Measurements from ENCODE around the gene RAD52. TPM values are rescaled to one million over a fixed set of nuclear protein-coding genes. Genes with fewer than 3 reads are reported as not detected.

RAD52 gene
- total RNA-seq, 1 experiment from 2014 or later: 15.3 TPM

DNA sequence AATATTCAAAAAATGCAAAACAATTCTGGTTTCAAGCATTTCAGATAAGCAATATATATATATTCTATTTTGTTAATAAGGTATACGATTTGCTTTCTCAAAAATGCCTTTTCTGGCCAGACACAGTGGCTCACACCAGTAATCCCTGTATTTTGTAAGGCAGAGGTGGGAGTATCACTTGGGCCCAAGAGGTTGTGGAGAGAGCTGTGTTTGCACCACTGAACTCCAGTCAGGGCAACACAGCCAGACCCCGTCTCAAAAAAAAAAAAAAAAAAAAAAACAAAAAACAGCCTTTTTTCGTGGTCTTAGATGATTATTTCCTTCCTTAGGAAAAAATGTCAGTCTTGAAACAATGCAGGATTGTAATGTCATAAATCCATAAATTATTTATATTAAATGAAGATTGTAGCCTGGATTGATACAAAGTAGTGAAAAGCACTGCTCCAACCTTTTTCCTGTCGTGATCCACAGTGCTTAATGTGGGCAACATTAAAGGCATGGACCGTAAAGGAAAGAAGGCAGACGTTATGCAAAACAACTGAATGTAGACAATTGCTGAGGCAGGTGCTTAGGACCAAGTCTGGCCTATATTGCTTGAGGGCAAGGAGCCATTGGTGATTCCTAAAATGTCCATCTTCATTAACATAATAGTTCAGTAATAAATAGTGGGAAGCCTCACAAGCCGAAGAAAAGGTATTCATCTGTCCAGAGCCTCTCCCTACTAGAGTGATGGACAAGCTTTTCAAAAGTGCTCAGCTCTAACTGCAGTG is 36.8 kb downstream of the RAD52 start:
- H3K4me3 Mint-ChIP-seq: no peak overlapping the region
- Histone ChIP-seq H3K4me1 (ENCODE audit: insufficient read depth, low read length) (no peaks in the 10 kb centered on the region; the same call in 1 of the 2 replicates), H4K5ac (ENCODE audit: insufficient read length, low read depth, low read length) (no peak overlapping the region), H3K79me2 (ENCODE audit: insufficient read depth, low read length) (no peaks in the 10 kb centered on the region), H3K18ac (ENCODE audit: insufficient read length, low read depth, low read length) (no peak overlapping the region), H3K56ac (ENCODE audit: insufficient read length, low read depth, low read length) (no peak overlapping the region), H3T11ph (ENCODE audit: low read length) (no peak overlapping the region), H2AK5ac (ENCODE audit: insufficient read length, low read length) (no peak overlapping the region), H2AFZ (ENCODE audit: low read length) (no peak overlapping the region), H3K27ac (ENCODE audit: insufficient read length, low read depth, low read length) (no peak overlapping the region), H3K23ac (ENCODE audit: insufficient read length, low read depth, low read length) (no peak overlapping the region), H3K9ac (ENCODE audit: extremely low read depth, insufficient read length, low read length) (no peak overlapping the region), H2BK120ac (ENCODE audit: low read depth, low read length, poor library complexity, severe bottlenecking) (no peak overlapping the region), H2BK5ac (ENCODE audit: insufficient read length, low read length) (no peak overlapping the region), H4K91ac (ENCODE audit: insufficient read length, low read depth, low read length) (no peak overlapping the region), H4K8ac (replicated peaks; ENCODE audit: insufficient read length, low read depth, low read length) (no peak overlapping the region), H3K9me3 (ENCODE audit: control insufficient read depth, low read depth, low read length) (no peaks in the 10 kb centered on the region), H2BK12ac (ENCODE audit: insufficient read length, low read depth, low read length) (no peak overlapping the region), H3K4ac (ENCODE audit: low read depth, low read length) (no peak overlapping the region), H2BK20ac (ENCODE audit: low read depth, low read length, poor library complexity, severe bottlenecking) (no peak overlapping the region), H3K23me2 (ENCODE audit: insufficient read length, low read depth, low read length, poor library complexity, severe bottlenecking) (no peaks in the 10 kb centered on the region), H3K27me3 (ENCODE audit: insufficient read depth, low read length) (no peaks in the 10 kb centered on the region; the same call in 1 of the 2 replicates), H3K4me2 (ENCODE audit: insufficient read depth, insufficient read length, low read length) (no peak overlapping the region), H2BK15ac (ENCODE audit: low read depth, low read length) (no peak overlapping the region), H3K79me1 (ENCODE audit: insufficient read depth, low read depth, low read length, poor library complexity, severe bottlenecking) (no peaks in the 10 kb centered on the region), H3K14ac (ENCODE audit: insufficient read depth, low read length) (no peak overlapping the region), H4K20me1 (ENCODE audit: control insufficient read depth, insufficient read depth, insufficient read length) (no peaks in the 10 kb centered on the region)
- H3K27ac Mint-ChIP-seq: no peak overlapping the region
- WGBS (ENCODE audit: extremely low coverage, insufficient read length, low lambda C conversion rate): no CpG with 5 or more reads among the region's 7 CpGs
- TF ChIP-seq, protein P1, sequence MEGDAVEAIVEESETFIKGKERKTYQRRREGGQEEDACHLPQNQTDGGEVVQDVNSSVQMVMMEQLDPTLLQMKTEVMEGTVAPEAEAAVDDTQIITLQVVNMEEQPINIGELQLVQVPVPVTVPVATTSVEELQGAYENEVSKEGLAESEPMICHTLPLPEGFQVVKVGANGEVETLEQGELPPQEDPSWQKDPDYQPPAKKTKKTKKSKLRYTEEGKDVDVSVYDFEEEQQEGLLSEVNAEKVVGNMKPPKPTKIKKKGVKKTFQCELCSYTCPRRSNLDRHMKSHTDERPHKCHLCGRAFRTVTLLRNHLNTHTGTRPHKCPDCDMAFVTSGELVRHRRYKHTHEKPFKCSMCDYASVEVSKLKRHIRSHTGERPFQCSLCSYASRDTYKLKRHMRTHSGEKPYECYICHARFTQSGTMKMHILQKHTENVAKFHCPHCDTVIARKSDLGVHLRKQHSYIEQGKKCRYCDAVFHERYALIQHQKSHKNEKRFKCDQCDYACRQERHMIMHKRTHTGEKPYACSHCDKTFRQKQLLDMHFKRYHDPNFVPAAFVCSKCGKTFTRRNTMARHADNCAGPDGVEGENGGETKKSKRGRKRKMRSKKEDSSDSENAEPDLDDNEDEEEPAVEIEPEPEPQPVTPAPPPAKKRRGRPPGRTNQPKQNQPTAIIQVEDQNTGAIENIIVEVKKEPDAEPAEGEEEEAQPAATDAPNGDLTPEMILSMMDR (conservative IDR thresholded peaks at IDR 0.05): no peak
- no peak for DNase-seq
- H3K27me3 Mint-ChIP-seq (ENCODE audit: low read depth): no peaks in the 10 kb centered on the region
- H3K36me3 Mint-ChIP-seq (ENCODE audit: insufficient read depth in 1 of 3, low read depth in 3 of 3): peaks cover 49 to 77% (median 73%) of the 10 kb centered on the region in 3 experiments
- no peaks in the 10 kb centered on the region for H3K9me3 Mint-ChIP-seq
- H3K4me1 Mint-ChIP-seq: peaks cover 6 to 16% of the 10 kb centered on the region in 2 experiments; a peak in 2 of 4 replicates
